Activated CD4-positive, alpha-beta T cell treated with anti-CD3 and anti-CD28 coated beads, Interleukin-2, amount 10 ng/mL, durations not matched to agents 24 days and 14 days (primary cell): ENCODE results near the gene WDR48. TPM values are rescaled to one million over a fixed set of nuclear protein-coding genes. Genes with fewer than 3 reads are reported as not detected.
A peak's percentile ranks its signal among the peaks of the same experiment; 100 is the strongest.

Source experiments
- DNase-seq: peaks from one replicate; pipeline ENCODE4 v3.0.0; 2022
- H3K27ac Mint-ChIP-seq: one replicate; pipeline ENCODE4 v1.8.0; 2022; ENCODE audit warnings: mild to moderate bottlenecking, mixed read lengths
- H3K27me3 Mint-ChIP-seq: one replicate; pipeline ENCODE4 v1.8.0; 2022; ENCODE audit warnings: mixed read lengths
- H3K36me3 Mint-ChIP-seq: one replicate; pipeline ENCODE4 v1.8.0; 2022; ENCODE audit warnings: low read depth, mild to moderate bottlenecking, mixed read lengths
- H3K4me1 Mint-ChIP-seq: one replicate; pipeline ENCODE4 v1.8.0; 2021; ENCODE audit warnings: mixed read lengths
- H3K4me3 Mint-ChIP-seq: one replicate; pipeline ENCODE4 v1.8.0; 2022; ENCODE audit warnings: mild to moderate bottlenecking, moderate library complexity, mixed read lengths
- H3K9me3 Mint-ChIP-seq: one replicate; pipeline ENCODE4 v1.8.0; 2021; ENCODE audit warnings: mixed read lengths
- intact Hi-C: fragments of 100-400 bp; cut with micrococcal nuclease; formaldehyde crosslinking; loops from one replicate; pipeline ENCODE4 v1.15.1; 2023
- total RNA-seq: library from RNA; stranded (reverse); gene quantifications from 2 replicates; pipeline ENCODE4 v1.2.3, GENCODE V29; 2022

Gene WDR48
- total RNA-seq, 1 donor from 2014 or later = 35.4 TPM

DNA sequence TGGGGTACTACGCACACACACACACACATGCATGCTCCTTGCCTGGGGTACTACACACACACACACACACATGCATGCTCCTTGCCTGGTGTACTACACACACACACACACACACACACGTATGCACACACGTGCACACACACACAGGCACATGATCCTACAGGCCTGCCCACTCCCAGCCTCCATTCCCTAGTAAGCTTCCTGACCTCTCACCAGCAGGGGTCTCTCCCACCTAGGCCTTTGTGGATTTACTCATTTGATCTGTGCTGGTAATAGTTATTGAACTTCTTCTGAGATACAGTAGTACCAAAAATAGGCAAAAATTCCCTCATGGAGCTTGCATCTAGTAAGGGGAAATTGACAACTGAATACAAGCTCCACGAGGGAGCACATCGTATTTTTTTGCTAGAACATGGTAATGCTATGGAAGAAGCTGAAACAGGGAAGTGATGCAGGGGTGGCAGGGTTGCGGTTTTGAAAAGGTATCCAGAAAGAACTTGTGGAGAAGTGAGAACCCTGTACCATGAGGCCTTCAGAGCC, 74.8 kb downstream of the WDR48 start:
- H3K27me3 Mint-ChIP-seq = peaks cover 2% of the 10 kb centered on the region
- H3K4me1 Mint-ChIP-seq = peaks cover 27% of the 10 kb centered on the region
- H3K4me3 Mint-ChIP-seq = no peak overlapping the region
- peaks cover 3% of the 10 kb centered on the region for H3K36me3 Mint-ChIP-seq
- intact Hi-C loops = loop anchor here (1.0 kb wide), 1 partner anchor 162 kb away; no protein-coding TSS in a partner anchor
- H3K9me3 Mint-ChIP-seq = no peaks in the 10 kb centered on the region
- H3K27ac Mint-ChIP-seq = no peak overlapping the region
- DNase-seq = peak; percentile 73

DNA sequence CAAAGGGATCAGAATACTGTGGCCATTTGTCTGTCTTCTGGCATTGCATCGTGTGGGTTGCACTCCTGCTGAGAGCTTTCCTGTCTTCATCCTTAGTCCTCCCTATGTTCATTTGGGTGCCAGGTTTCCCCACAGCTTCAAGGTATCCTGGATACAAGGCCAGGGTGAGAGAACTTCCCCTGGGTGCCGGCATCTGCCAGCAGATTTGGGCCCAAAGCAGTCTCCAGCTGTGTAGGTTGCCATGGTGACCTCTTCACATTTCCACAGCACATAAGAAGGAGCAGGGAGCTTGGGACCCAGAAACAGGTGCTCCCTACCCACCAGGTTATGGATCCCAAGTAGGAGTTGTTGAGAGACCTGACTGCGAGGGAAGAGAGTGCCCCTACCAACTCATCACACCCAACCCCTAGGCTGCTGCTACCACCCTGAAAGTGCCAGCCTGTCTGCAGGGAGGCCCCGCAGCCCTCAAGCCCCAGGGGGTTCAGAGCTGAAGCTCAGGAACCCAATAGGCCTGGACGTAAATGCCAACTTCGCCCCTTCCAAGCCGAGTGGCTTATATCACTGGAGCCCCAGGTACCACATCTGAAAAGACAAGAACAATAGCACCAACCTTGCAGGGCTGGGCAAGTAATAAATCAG, 75.6 kb downstream of the WDR48 start:
- DNase-seq = no peak
- Mint-ChIP-seq H3K9me3 (no peaks in the 10 kb centered on the region), H3K27ac (no peak overlapping the region), H3K4me3 (peak overlapping the region; percentile 19), H3K27me3 (peaks cover under 1% of the 10 kb centered on the region), H3K36me3 (peaks cover 3% of the 10 kb centered on the region), H3K4me1 (peaks cover 28% of the 10 kb centered on the region)
- intact Hi-C loops = no loop called here

GRCh38 chr3:39127908-39128304, 76.1 kb downstream of the WDR48 start:
- peaks cover 28% of the 10 kb centered on the region for H3K4me1 Mint-ChIP-seq
- H3K9me3 Mint-ChIP-seq = no peaks in the 10 kb centered on the region
- H3K4me3 Mint-ChIP-seq = peak overlapping the region; percentile 19
- H3K36me3 Mint-ChIP-seq = peaks cover 3% of the 10 kb centered on the region
- intact Hi-C loops = no loop called here
- peak; percentile 68 for DNase-seq
- no peaks in the 10 kb centered on the region for H3K27me3 Mint-ChIP-seq
- H3K27ac Mint-ChIP-seq = no peak overlapping the region

- H3K9me3 Mint-ChIP-seq = no peaks in the 10 kb centered on the region
- peaks cover 3% of the 10 kb centered on the region for H3K36me3 Mint-ChIP-seq
- intact Hi-C loops = no loop called here
- no peak overlapping the region for H3K27ac Mint-ChIP-seq
- DNase-seq = no peak
- H3K27me3 Mint-ChIP-seq = no peaks in the 10 kb centered on the region
- peaks cover 29% of the 10 kb centered on the region for H3K4me1 Mint-ChIP-seq
- H3K4me3 Mint-ChIP-seq = no peak overlapping the region
Measured at GRCh38 chr3:39128951-39129350, 77.1 kb downstream of the WDR48 start.

DNA sequence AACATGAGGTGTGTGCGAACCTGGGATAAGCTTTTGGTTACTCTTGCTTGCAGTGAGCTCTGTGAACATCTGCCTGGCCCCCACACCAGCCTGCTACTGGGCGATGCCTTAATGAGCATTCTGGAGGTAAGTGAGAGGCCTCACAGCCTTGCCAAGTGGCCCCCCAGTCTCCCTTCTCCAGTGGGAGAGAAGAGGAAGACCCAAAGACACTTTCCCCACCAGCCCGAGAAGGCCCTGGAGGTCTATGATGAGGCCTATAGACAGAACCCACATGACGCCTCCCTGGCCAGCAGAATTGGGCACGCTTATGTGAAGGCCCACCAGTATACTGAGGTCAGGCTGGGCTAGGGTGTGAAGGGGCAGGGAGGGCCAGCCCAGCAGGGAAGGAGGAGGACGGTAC, 78.2 kb downstream of the WDR48 start:
- peaks cover 3% of the 10 kb centered on the region for H3K36me3 Mint-ChIP-seq
- DNase-seq = no peak
- no peak overlapping the region for H3K4me3 Mint-ChIP-seq
- intact Hi-C loops = no loop called here
- H3K27ac Mint-ChIP-seq = no peak overlapping the region
- no peaks in the 10 kb centered on the region for H3K9me3 Mint-ChIP-seq
- H3K27me3 Mint-ChIP-seq = no peaks in the 10 kb centered on the region
- H3K4me1 Mint-ChIP-seq = peaks cover 29% of the 10 kb centered on the region

DNA sequence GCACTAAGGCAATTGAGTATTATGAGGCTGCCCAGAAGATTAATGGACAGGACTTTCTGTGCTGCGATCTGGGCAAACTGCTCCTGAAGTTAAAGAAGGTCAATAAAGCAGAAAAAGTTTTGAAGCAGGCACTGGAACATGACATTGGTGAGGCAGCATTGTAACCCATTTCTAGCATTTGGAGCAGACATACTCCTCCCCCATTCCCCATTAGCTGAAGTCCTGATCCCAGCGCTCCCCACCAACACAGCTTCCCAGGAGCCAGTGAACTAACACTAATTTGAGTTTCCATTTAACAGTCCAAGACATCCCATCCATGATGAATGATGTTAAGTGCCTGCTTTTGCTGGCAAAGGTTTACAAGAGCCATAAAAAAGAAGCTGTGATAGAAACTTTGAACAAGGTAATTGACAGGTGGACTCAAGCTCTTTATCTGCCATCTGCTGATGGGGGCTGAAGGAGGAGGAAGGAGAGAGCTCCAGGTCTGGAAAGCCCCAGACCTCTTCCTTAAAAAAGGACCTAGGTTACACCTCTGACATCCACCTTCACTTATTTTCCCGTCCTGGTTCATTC, 79.0 kb downstream of the WDR48 start:
- intact Hi-C loops = no loop called here
- Mint-ChIP-seq H3K4me3 (no peak overlapping the region), H3K27me3 (no peaks in the 10 kb centered on the region), H3K36me3 (peaks cover 3% of the 10 kb centered on the region), H3K9me3 (no peaks in the 10 kb centered on the region), H3K27ac (no peak overlapping the region), H3K4me1 (peaks cover 29% of the 10 kb centered on the region)
- no peak for DNase-seq

DNA sequence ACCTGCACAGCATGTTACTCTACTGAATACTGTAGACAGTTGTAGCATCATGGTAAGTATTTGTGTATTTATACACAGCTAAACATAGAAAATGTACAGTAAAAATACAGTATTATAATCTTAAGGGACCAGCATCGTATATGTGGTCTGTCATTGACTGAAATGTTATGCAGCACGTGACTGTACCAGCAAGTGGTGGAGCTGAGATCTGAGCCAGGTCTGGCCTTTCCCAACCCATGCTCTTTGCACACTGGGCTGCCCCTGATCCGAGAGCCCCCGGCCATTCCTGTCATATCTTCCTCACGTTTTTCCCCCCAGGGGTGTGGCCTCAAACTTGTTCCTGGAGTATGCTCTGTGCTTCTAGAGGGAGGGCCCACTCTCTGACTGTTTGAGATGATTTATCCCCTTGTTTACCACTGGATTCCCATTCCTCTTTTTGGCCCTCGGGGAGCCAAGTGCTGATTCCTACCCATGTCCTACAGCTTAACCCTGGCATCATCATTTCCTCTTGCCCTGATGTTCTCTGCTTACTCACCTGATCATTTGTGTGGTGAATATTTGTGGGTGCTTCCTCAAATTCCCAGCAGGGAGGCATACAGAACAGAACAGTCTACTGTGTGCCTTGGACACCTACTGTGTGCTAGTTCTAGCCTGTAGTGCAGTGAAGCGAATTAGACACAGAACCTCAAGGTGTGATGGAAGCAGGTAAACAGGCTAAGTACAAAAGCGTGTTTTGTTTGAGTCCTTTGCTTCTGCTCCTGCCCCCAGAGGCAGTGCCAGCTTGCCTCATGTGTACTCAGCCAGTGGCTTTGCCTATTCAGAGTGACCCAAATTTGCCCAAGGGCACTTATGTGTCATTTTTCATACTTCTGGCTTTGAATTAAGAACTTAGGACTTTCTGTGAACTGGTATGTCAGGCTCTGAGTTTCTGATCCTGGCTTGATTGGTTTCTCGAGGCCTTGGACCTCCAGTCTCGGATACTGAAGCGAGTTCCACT, 80.6 kb downstream of the WDR48 start:
- Mint-ChIP-seq H3K27me3 (no peaks in the 10 kb centered on the region), H3K4me1 (peaks cover 19% of the 10 kb centered on the region), H3K9me3 (no peaks in the 10 kb centered on the region), H3K36me3 (peaks cover 6% of the 10 kb centered on the region), H3K4me3 (no peak overlapping the region), H3K27ac (no peak overlapping the region)
- DNase-seq = no peak
- intact Hi-C loops = no loop called here

- intact Hi-C loops = no loop called here
- Mint-ChIP-seq H3K27ac (no peak overlapping the region), H3K36me3 (peaks cover 11% of the 10 kb centered on the region), H3K4me1 (peaks cover 12% of the 10 kb centered on the region), H3K27me3 (no peaks in the 10 kb centered on the region), H3K4me3 (no peak overlapping the region), H3K9me3 (no peaks in the 10 kb centered on the region)
- DNase-seq = no peak
Measured at GRCh38 chr3:39133093-39133490, 81.3 kb downstream of the WDR48 start.

- Mint-ChIP-seq H3K4me1 (peaks cover 11% of the 10 kb centered on the region), H3K9me3 (no peaks in the 10 kb centered on the region), H3K4me3 (no peak overlapping the region), H3K27ac (no peak overlapping the region), H3K36me3 (peaks cover 15% of the 10 kb centered on the region), H3K27me3 (no peaks in the 10 kb centered on the region)
- intact Hi-C loops = no loop called here
- no peak for DNase-seq
Measured at GRCh38 chr3:39133822-39134221, 82.0 kb downstream of the WDR48 start.

DNA sequence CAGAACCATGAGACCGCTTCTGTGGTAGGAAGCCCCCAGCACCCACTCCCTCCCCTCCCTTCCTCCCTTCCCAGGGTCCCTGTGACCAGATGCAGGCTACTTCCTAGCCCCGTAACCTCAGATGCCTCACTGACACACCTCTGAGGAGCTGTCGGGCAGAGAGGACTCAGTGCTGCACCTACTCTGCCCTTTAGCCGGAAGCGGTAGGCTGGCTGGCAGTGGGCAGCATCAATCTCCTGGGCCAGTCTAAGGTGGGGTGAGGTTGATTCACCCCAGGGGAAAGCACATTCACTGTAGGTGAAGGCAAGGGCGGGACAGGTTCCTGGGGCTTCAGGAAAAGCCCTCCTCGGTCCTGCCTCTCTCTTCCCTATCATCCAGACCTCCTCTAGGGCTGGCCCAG, 82.5 kb downstream of the WDR48 start:
- no peak for DNase-seq
- H3K4me1 Mint-ChIP-seq = peaks cover 15% of the 10 kb centered on the region
- H3K4me3 Mint-ChIP-seq = no peak overlapping the region
- no peaks in the 10 kb centered on the region for H3K9me3 Mint-ChIP-seq
- no peak overlapping the region for H3K27ac Mint-ChIP-seq
- H3K27me3 Mint-ChIP-seq = no peaks in the 10 kb centered on the region
- intact Hi-C loops = no loop called here
- H3K36me3 Mint-ChIP-seq = peaks cover 16% of the 10 kb centered on the region

DNA sequence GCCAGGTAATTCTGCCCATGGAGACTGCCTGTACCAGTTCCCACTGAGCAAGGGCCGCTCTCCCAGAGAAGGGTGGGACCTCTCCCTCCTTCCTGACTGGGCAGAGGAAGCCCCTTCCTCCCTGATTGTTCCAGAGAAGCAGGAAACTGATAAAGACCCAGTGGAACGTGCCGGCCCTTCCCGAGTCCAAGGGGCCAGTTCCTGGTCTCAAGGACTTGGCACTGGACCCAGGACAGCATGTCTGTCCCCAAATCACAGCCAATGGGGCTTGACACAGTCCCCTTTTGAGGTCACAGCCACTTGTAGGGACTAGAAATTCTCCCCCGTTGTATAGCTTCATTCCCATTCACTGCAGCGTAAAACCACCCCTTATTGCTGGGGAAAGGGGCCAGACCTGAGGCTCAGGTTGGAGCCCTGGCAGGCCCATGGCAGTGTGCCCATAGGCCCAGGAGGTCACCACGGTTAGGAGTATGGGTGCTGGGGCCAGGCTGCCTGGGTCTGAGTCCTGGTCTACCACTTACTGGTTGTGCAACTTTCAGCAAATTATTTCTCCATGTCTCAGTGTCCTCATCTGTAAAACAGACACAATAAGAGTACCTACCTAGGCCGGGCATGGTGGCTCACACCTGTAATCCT, 83.5 kb downstream of the WDR48 start:
- Mint-ChIP-seq H3K27ac (no peak overlapping the region), H3K36me3 (peaks cover 15% of the 10 kb centered on the region), H3K4me3 (no peak overlapping the region)

GRCh38 chr3:39136533-39137434, 85.0 kb downstream of the WDR48 start:
- H3K4me3 Mint-ChIP-seq = no peak overlapping the region
- intact Hi-C loops = no loop called here
- no peak for DNase-seq
- no peaks in the 10 kb centered on the region for H3K9me3 Mint-ChIP-seq
- H3K36me3 Mint-ChIP-seq = peaks cover 28% of the 10 kb centered on the region
- no peaks in the 10 kb centered on the region for H3K27me3 Mint-ChIP-seq
- H3K4me1 Mint-ChIP-seq = peaks cover 20% of the 10 kb centered on the region
- H3K27ac Mint-ChIP-seq = no peak overlapping the region

More for the DNA sequence above, 83.5 kb downstream of the WDR48 start:
- DNase-seq = no peak
- Mint-ChIP-seq H3K4me1 (peaks cover 16% of the 10 kb centered on the region), H3K9me3 (no peaks in the 10 kb centered on the region), H3K27me3 (no peaks in the 10 kb centered on the region)
- intact Hi-C loops = no loop called here
